Activated T-helper 1 cell treated with anti-CD3 and anti-CD28 coated beads, Interleukin-2, amount 50 U/mL, for 16 hours (primary cell): ENCODE measurements around the gene AGMO.

ENCODE experiments used
- DNase-seq, 2 donors: peaks; one replicate each; pipeline ENCODE4 v3.0.0-alpha.2; 2020; ENCODE audit warnings: low read depth in 1 of 2, low spot score in 1 of 2

AGMO gene

DNA sequence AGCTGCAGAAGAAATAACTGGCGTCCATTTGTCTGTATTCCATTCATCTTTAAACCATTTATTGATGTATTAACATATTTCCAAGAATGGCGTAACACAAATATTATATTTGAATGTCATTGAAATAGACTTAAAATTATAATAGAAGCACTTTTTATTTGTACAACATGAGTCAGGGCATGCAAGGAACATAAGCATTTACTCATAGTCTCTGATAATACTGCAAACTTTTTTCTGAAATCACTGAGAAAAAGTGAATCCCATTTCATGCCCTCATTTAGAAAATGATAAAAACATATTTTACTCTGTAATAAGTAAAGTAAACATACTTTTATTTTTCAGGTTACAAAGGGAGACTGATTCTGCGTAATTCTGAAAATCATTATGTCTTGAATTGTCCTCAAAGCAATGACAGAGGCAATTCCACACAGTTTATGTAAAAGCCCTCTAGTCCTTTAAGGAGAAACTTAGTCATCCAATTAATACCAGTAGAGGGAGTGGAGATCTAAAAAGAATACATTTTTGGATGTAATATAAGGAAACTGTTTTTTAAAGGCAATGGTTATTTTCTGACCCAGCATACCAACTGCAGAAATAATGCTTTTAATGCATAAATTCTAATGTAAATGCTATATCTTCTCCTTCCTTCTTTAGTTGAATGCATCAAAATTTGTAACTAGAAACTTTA is 58.1 kb downstream of the AGMO start:
- no peak for DNase-seq

DNA sequence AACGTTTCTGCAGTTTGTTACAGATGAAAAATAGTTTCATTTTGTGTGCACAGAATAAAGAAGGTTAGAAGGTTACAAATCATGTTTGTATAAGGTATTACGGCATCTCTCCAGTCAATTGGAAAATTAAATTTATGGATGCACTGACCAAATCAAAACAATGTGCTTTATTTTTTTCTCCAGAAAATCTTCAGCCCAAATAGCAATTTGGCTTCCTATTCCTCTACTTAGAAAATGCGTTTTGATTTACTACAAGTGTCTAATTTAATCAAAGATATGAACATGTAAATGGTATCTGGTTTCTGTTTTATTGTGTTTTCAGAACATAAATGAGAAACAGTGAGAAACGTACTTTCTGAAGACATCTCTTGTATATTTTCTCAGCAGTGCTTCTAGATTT is 63.4 kb downstream of the AGMO start:
- DNase-seq: no peak

DNA sequence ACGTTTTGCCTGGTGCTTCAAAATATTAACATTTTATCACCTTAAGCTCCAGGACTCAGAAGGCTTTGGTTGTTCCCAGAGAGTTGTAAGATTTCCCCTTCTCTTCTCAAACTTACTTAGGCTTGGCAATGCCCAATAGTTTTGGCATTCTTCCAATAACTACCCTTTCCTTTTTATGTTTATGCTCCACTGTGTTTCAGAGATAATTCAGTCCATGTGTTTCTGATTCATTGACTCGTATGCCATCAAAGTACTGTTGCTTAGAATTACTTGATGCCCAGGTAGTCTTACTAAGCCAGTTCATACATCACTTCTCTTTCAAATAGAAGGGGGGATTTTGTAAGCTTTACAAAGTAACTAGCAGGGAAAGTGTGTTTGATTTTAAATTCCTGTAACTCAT is 66.6 kb downstream of the AGMO start:
- no peak for DNase-seq

DNA sequence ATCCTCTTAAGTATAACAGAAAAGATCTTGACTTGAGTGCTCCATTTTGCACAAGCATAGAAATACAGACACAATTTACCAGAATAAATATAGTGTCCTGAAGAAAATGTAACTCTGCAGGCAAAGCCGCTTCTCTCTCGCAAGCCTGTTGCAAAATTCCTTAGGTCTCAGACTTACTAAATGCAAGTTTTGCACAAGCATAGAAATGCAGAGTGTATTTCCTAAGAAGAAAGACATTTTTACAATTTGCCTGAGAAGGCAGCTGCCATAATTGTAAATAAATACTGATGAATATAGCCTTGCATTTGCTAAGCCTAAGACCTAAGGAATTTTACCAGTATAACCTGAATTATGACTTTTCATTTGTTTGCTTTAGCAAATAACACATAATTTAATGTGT is 67.1 kb downstream of the AGMO start:
- no peak for DNase-seq

DNA sequence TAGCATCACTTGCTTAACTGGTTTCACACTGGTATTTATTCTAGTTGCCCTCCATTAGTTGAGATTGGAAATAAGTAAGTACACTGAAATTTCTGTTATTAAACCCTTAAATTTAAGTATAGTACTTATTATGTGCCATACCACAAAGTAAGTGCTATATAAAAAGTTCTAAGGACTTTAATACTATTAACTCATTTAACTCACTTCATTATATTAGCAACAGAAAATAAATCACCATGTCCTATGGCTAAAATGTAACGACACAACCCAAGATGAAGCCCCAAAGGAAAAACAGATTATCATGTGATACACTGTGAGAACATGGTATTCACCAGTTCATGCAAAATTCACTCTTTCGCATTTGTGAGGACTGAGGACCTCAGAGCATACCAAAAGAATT is 70.5 kb downstream of the AGMO start:
- no peak for DNase-seq

DNA sequence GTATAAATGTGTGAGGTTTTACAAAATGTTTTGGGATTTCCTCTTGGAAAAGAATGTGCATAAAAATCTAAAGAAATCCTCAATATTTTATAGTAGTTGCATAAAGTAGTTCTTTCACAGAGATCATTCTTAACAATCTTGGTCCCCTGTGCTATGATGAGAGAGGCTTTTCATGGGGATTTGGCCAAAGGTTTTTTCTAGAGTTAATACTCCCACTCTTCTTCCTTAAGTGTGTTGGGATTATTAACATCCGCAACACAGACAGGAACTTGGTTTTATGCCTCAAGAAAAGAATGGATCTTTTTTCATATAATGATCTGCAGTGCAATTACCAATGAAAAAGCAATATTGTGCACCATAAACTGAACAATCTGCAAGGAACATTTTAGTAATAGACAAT is 71.5 kb downstream of the AGMO start:
- DNase-seq: no peak

DNA sequence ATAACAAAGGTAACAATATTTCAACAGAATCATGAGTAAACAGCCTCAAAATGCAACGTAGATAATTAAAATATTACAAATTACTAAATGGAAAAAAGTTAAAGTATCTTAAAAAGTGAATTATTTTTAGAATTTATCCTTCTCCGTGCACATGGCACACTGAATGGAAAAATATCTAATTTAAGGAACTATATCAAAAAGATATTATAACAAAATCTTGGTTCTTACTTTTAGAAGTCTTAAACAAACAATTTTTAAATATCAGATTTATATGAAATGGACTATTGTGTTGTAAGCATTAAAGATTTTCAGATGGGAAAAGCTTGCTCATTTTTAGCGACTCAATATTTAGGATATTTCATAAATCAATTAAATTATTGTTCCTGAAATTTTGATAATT is 72.0 kb downstream of the AGMO start:
- no peak for DNase-seq

DNA sequence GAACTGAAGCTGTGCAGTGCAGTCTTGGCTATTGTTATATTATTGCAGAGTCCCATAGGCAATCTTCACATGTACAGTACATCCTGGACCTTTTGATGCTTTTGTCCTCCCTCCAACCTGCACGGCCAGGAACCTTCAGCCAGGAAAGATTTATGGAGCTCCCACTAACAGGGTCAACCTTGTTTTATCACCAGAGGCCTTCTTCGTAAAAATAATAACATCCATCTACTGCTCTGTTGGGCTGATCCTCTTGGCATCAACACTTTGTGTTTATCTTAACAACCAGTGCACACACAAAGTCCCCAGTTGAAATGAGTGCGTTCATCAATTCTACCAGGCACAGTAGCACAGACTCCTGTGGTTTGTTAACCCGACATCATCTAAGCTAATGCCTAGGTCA is 72.4 kb downstream of the AGMO start:
- no peak for DNase-seq

DNA sequence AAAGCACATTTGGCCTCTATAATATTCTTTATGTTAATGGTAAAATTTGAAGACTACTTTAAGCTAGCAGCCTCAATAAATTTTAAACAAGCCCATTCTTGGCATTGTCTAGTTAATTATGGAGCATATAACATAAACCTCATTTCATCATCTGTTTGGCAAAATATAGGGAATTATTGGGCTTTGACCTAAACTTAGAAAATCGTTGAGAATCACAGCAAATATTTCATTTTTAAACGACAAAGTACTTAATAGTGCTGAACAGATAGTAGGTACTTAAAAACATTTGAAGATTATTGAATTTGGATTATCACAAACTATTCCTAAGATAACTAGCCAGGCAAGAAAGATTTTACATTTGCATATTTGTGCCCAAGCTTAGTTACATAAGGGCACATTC is 73.4 kb downstream of the AGMO start:
- no peak for DNase-seq

DNA sequence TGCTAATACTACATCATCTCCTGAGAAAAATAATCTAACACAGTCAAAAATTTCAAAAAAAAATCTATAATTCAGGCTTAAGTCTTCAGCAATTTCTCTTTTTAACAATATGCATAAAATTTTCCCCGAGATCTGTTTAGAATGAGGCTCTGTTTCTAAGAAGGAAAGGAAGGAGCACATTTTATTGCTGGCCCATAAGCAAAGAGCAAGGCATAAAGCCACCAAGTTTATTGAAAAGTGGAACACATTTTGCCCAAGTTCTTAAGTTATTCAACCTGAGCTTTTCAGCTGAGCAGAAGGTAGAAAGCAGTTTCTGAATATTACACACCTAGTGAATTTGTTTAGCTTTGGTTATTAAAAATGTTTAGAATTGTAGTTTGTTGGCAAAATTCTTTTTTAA is 73.9 kb downstream of the AGMO start:
- no peak for DNase-seq

DNA sequence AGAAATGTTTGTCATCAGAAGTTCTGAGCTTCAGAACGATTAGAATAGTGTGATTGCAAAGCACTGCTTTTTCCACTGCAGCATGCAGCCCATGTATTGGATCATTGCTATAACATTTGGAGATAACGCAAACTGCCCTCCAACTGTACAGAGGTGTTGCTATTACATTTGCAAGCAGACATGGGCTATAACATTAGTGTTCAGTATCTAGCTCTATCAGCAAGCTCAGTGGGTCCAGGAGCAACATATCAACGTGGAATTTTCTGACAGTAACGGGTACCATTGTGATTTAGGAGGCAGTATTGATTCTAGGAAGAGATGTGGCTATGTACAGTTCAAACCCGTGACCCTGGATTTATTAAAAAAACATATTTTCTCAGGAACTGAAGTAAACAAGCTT is 75.8 kb downstream of the AGMO start:
- DNase-seq: no peak

DNA sequence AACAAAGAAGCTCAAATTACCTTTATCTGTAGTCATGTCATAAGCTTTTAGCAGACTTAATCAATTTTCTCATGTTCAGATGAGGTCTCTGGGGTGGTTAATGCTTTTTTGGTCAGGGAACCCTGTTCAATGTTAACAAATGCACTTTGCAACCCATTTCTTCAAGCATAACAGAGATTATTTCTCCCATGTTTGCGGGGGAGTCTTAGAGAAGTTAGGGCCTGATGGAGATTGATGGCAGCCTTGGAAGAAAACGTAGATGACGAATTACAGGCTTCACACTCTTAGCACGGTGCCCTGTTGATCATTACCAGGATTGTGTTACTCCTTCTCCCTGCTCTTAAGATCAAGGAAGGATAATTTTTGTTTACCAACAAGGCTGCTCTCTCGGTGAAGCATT is 76.4 kb downstream of the AGMO start:
- DNase-seq: no peak

DNA sequence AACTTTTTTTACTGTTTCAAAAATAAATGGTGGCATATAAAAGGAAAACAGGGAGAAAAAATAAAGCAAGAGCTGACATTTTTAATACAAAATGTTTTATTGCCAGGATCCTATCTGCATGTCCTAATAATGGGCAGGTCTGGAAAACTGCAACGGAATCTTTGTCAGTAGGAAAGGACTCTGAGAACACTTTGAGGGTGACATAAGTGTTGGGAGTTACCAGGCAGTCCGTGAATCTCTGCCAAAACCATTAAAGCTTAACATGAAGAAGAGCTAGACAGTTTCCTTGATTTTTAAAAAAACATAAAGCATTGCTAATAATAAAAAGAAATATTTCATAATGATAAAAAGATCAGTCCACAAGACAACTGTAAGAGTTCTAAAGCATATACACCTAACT is 80.7 kb downstream of the AGMO start:
- DNase-seq: no peak

DNA sequence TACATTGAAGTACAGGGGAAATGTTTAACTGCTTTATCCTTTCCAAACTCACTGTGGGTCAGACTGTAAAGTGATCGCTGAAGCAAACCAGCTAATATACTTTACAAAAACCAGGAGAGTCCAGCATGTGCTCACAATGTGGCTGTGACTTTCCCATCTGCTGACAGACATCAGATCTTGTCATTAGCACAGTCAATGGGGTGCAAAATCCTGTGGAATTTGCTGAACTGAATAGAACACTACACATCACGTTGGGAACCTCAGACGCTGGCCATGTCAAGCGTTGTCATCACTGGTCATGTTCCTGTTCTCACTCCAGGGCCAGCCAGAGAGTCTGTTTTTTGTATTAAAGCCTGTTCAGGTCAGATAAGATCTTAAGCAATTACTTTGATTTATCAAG is 83.4 kb downstream of the AGMO start:
- no peak for DNase-seq

DNA sequence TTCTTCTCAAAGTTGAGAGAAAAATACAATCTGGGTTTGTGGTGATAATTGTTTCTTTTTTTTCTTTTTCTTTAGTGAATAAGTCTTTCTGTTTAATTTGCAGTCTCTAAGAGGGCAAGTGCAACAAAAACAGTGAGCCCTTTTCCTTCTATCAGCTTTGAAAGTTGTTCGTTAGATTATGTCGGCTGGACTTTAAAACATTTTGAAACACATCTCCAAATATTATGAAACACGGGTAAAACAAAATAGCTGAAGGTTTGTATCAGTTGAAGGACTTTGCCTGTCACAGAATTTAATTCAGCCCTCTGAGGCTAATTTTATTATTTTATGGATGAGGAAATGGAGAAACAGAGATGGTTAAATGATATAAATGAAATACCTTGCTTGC is 85.3 kb downstream of the AGMO start:
- DNase-seq: no peak

DNA sequence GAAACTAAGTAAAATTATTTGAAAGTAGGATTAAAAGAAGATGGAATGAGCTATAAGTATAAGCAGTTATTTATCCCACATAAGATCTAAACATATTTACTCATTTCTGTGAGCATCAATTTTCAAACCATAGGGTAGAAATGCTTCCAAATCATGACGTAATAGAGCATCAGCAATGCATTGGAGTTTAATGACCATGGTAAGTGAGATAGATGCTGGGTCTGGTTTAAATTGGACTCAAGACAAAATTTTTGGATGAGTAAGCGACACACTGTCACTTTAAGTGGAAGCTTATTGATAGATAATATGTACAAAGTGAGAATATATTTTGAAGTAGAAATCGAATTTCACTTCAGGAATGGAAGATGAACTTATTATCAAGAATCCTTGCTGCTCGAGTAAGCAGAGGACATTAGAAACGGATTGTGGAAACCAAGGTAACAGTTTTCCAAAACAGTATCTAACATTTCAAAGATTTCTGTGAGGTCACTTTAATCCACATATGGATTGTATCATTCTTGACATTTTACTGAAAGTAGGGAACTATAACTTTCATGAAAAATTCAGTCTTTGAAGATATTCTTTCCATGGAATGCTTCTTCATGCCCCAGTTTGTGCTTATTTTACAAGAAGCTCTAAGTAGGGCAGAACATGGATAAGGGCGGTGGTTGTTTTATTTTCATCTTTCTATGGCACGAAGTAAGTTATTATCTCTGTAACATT is 85.8 kb downstream of the AGMO start:
- DNase-seq: no peak

DNA sequence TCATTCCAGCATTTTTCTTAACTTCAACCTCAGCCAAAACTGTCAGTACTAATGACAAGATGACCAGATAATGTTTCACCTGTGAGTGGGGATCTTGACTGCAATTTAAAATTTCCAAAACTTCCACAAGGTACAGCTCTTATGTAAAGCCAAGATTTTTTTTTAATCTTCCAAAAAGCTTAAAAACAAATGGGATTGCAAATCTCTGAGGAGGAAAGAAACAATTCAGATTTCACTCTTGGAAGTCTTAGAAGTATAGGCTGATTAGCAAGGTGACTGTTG is 90.2 kb downstream of the AGMO start:
- no peak for DNase-seq

DNA sequence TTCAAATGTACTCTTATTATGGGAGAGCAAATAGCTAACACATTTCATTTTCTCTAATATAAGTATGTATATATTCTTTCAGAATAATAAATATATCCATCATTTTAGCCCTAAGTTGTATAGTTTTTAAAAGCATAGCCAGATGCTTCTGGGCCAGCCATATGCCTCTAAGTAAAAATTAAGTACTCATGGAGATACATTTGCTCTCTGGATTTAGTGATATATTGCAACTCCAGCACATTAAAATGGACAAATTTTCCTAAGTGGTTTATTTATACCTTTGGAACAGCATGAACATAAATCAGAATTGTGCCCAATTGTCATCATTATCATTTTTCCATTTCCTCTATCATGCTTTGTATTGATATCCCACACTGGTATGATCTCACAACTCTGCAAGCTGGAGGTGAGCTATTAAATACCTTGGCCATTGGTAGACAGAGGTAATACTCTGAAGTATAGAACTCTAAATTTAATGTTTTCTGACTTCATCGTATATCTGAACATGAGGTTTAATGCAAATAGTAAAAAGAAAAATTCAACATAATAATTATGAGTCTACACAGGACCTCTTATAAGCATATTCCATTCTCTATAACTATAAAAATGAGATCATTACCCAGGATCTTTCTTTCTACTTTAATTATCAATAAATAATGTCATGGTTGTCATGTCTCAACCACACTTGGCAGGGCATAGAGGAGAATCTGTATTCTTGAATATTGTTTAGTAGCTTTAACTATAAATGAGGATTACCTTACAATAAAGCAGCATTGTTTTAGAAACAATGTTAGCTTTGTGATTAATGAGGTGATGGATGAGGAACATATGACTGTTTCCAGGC is 90.8 kb downstream of the AGMO start:
- DNase-seq: no peak

DNA sequence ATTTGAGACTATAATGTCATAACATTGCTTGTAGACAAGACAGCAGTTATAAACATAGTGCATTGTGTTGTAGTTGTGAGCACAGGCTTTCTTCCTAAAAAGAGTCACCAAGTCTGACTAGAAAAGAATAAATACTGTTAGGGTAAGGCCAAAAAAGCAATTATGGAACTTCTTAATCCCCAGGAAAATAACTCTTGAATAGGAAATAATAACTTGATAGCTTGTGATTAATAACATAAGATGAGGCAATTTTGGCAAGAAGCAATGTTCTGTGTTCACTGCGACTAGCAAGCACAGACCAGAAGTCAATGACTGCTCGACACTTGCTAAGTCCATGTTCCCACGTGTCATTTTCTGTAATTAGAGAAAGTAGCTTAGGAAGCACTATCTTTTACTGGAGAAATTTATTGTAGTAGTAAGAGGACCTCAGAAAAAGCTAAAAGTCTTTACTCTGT is 97.1 kb downstream of the AGMO start:
- no peak for DNase-seq

DNA sequence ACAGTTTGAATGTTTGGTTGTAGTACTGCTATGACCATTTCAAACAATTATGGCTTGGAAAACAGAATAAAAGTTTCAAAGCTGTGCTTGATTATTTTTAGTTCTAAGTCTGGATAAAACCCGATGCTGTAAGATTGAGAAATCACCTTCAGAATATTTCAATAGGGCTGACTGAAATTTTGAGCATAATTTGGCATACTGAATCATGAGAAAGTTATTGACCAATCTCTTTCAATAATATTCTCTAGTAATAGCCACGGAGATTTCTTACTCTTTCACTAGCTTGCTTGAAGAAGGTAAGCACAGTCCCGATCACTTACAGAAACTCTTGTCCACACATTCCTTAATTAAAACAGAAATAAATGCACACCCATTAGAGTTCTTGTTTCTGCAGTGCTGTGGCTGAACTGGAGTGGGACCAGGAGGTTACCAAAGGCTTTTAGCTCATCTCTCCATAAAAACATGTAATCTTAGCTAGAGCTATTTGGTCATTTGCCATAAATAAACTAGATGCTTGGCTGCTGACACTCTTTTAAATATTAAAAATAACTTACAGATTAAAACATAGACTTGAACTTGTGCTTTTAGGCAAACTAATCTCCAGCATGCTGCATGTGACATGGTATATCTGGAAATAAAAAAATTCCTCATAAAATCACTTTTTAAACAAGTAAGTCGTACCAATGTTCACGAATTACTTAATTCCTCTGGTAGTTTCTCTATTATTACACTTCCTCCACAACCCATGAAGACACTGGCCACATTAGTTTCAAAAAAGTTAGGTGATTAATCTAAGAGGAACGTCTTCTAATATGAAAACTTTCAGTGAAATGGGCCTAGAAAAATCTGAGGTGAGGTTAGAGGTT is 97.8 kb downstream of the AGMO start:
- no peak for DNase-seq

DNA sequence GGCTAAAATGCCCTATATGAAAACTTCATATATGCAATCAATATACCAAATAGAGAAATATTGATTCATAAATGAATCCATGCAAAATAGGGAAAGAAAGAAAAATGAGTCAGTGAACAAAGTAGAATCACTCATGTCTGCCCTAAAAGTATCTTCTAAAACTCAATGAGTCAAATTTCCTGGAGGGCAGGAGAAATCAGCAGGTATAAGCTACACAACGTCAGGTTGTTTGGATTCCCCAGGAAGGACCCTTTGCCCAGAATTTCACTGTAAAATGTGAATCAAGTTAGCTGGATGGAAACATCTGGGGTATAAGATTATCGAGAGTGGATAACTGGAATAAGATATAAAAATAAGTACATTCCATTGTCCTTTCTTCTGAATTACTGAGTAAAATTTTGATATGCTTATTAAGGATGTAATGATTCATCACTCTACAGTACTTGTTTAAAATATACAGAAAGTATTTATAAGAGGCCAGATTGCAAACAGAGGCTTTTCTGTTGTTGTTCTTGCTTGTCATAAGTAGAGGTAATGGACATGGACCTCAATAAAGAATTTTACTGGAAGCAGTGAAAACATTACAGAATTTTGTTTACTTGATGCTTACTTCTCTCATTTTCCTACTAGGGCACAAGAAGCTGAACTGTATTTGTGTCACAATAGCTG is 99.0 kb downstream of the AGMO start:
- DNase-seq: no peak
